Ovary (tissue), 3 donors: ENCODE measurements around the gene DAAM1.

ENCODE experiments used
- CTCF ChIP-seq, 3 donors: fragments of 450-650 bp in 2 of 3; fragments of 200-600 bp in 1 of 3; IDR thresholded peaks; one replicate each; pipeline versions ENCODE4 v1.5.1 to v1.8.0; 2016 to 2022; ENCODE audit warnings: antibody characterized with exemption in 3 of 3, mild to moderate bottlenecking in 1 of 3
- EP300 ChIP-seq: sonication (generic); formaldehyde crosslinking; IDR thresholded peaks from one replicate; pipeline ENCODE4 v1.6.1; 2017; ENCODE audit warnings: antibody characterized with exemption
- POLR2A ChIP-seq: fragments of 450-650 bp; IDR thresholded peaks from one replicate; pipeline ENCODE4 v1.6.1; 2017; ENCODE audit warnings: antibody characterized with exemption, mild to moderate bottlenecking, moderate library complexity
- donor health status: DM: no; HTN: no; CAD: no.

- TF ChIP-seq CTCF (IDR thresholded peaks at IDR 0.05) = no peak
- no peak for TF ChIP-seq POLR2A
- TF ChIP-seq EP300 = no peak
These were observed 157.9 kb downstream of the DAAM1 start for GRCh38 chr14:59346329-59346728.
